ENCODE data around the gene FHOD3.

FHOD3 gene

GRCh38 chr18:36338403-36338933 is 41.0 kb downstream of the FHOD3 start:
- no peak overlapping the region for H3K27ac ChIP-seq (replicated peaks)
- TF ChIP-seq POLR2AphosphoS5 (IDR thresholded peaks at IDR 0.05; ENCODE audit: low read depth) (no peak), REST (IDR thresholded peaks at IDR 0.05; ENCODE audit: insufficient replicate concordance, low read depth) (no peak), CTCF (IDR thresholded peaks at IDR 0.05; ENCODE audit: insufficient read depth, low read length) (no peak), SPI1 (IDR thresholded peaks at IDR 0.05; ENCODE audit: borderline replicate concordance, low read depth) (no peak)
- DNase-seq (ENCODE audit: low read depth in 1 of 2, low spot score in 1 of 2), result no peak

GRCh38 chr18:36340246-36340645 is 42.7 kb downstream of the FHOD3 start:
- no peak for DNase-seq (ENCODE audit: low read depth in 1 of 2, low spot score in 1 of 2)
- no peak for TF ChIP-seq REST (IDR thresholded peaks at IDR 0.05; ENCODE audit: insufficient replicate concordance, low read depth)
- TF ChIP-seq CTCF (IDR thresholded peaks at IDR 0.05; ENCODE audit: insufficient read depth, low read length), result no peak
- no peak for TF ChIP-seq SPI1 (IDR thresholded peaks at IDR 0.05; ENCODE audit: borderline replicate concordance, low read depth)
- no peak for TF ChIP-seq GABPA (IDR thresholded peaks at IDR 0.05; ENCODE audit: low read depth)
- no peak for TF ChIP-seq POLR2AphosphoS5 (IDR thresholded peaks at IDR 0.05; ENCODE audit: low read depth)
- H3K4me3 ChIP-seq (replicated peaks; ENCODE audit: insufficient read depth, low read length), result no peak overlapping the region
- H3K27ac ChIP-seq (replicated peaks), result no peak overlapping the region
- H3K27me3 ChIP-seq (ENCODE audit: insufficient read depth, poor library complexity, severe bottlenecking), result peaks cover 4% of the 10 kb centered on the region

More at GRCh38 chr18:36338403-36338933, 41.0 kb downstream of the FHOD3 start:
- Histone ChIP-seq H3K4me3 (replicated peaks; ENCODE audit: insufficient read depth, low read length) (no peak overlapping the region), H3K27me3 (ENCODE audit: insufficient read depth, poor library complexity, severe bottlenecking) (peaks cover 4% of the 10 kb centered on the region)

- Histone ChIP-seq H3K4me3 (replicated peaks; ENCODE audit: insufficient read depth, low read length) (no peak overlapping the region), H3K27ac (replicated peaks) (no peak overlapping the region), H3K27me3 (ENCODE audit: insufficient read depth, poor library complexity, severe bottlenecking) (peaks cover 4% of the 10 kb centered on the region)
- TF ChIP-seq SPI1 (IDR thresholded peaks at IDR 0.05; ENCODE audit: borderline replicate concordance, low read depth) (no peak), GABPA (IDR thresholded peaks at IDR 0.05; ENCODE audit: low read depth) (no peak), REST (IDR thresholded peaks at IDR 0.05; ENCODE audit: insufficient replicate concordance, low read depth) (no peak), POLR2AphosphoS5 (IDR thresholded peaks at IDR 0.05; ENCODE audit: low read depth) (no peak), CTCF (IDR thresholded peaks at IDR 0.05; ENCODE audit: insufficient read depth, low read length) (no peak)
- DNase-seq (ENCODE audit: low read depth in 1 of 2, low spot score in 1 of 2), result no peak
Observed at GRCh38 chr18:36341944-36342343, 44.4 kb downstream of the FHOD3 start.
